NOMO-1 treated with dmso at 0.1 percent for 144 hours (cell line): Measurements from ENCODE around the gene SUDS3.
A peak's percentile ranks its signal among the peaks of the same experiment; 100 is the strongest.
"Not testable (repeated sequence)": the region's sequence is repeated elsewhere in the genome, so short reads cannot be mapped to it uniquely, and the experiment has no call there.

Experiments used
- DNase-seq: peaks from one replicate; lab custom pipeline; 2025; ENCODE audit not compliant: unreplicated experiment; lab: John Stamatoyannopoulos, UW

SUDS3 gene

DNA sequence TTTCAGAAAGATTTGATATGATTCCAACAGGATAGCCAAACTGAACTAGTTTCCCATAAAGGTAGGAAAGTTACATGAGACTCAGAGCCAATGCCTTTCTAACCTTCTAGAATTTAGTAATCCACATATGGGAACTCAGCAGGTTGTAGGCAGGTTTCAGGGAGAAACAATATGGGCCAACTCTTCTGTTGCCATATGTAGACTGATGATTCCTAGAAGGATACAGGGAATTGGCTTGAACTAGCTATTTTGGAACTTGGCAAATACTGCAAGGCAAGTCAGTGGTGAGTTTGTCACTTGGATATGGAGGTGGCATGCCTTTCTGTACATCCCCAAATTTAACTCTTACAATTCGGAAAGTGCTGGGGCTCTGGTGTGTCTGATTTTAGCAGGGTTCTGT lies 15.5 kb downstream of the SUDS3 start:
- DNase-seq, result no peak

- no peak for DNase-seq
These were observed 21.5 kb downstream of the SUDS3 start for GRCh38 chr12:118397708-118398440.

- no peak for DNase-seq
These were observed 22.2 kb downstream of the SUDS3 start for GRCh38 chr12:118398524-118398923.

DNA sequence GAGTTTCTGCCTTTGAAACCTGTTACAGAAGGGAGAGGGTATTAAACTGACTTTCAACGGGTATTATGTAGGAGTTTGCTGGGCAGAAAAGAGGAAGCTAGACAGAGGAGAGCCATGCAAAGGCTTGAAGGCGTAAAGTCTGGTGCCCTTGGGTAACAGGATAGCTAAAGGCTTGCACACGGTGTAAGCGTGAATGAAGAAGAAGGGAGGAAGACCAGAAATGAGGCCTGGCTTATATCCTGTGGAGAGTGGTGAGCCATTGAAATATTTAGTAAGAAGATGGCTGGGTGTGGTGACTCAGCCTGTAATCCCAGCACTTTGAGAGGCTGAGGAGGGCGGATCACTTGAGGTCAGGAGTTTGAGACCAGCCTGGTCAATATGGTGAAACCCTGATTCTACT lies 22.6 kb downstream of the SUDS3 start:
- DNase-seq, result peak; percentile 27

DNA sequence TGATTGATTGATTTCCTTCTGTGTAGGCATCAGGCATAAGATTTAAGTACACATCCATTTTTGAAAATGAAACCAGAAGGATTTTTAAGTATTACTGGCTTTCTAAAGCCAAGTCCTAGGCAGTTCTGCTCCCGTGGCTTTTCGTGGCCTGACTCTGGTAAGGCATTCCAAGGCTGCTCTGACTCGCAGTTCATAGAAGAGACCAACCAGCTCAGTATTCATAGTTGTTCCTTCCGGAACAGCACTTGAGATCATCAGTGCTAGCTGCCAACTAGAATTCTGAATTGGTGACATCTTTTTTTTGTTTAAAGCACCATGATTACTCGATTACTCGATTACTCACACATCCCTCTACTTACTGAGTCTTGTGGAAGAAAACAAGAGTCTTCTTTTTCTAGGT lies 25.9 kb downstream of the SUDS3 start:
- DNase-seq, result no peak

- DNase-seq, result no peak
These were observed 28.6 kb downstream of the SUDS3 start for GRCh38 chr12:118404876-118405521.

- DNase-seq, result not testable (repeated sequence)
These were observed 31.9 kb downstream of the SUDS3 start for GRCh38 chr12:118408241-118408640.

DNA sequence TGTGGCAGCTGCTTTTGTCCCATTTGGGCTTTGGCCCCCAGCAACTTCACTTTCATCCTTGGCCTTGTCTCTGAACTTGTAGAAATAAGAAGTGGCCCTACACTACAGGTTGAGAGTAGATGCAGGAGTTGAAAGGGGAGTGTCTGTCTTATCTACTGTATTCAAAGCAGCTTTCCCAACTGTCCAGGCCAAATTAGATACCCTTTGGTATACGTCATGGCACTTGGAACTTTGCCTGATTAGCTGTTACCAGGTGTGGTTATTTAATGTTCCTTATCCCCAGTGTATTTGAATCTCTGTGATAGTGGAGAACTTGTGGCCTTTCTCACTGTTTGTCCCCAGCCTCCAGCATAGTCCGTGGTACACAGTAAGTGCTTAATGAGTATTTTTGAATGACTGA lies 33.5 kb downstream of the SUDS3 start:
- DNase-seq, result no peak

DNA sequence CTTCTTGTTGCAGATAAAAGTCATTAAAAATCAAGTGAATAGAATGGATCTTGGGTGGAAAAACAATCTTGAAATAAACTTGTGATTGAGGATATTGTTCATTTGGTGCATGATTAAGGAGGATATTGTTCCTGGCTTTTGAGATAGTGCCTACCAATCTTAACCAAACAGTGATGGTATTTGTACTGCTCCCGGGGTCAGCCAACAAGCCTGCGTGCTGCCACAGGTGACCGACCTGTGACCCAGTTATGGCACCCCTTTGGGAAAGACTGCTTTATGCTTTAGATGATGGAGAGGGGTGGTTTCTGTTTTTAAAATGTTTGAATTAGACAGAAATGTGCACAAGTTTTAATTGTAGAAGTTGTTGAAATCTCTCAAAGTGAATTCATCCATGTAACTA lies 41.6 kb downstream of the SUDS3 start:
- DNase-seq, result no peak

DNA sequence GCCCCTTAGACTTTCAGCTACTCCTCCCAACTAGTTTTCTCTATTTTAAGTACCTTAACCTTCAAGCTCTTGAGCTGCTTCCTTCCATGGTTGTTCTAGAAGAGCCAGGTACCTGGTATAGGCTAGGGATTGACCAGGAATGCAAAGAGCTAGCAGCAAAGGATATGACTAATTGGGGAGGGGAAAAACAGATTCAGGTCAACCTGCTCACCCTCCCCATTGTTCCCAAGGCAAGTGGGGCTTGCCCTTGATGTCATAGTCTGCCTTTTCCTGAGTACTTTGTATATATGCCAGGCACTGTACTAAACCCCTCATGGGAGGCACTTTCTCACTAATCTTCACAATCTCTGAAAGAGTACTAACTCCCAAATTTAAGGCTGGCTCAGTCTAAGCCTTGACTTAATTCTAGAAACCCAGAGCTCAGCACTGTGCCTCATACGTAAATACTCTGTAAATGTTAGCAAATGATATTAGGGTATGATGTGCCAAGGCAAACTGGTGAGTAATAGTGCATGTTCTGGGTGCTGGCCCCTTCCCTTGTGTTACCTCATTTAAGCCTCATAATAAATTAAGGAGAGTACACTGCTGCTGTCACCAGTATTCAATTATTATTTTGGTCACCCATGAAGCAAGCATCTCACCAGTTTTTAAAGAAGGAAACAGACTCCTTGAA lies 42.2 kb downstream of the SUDS3 start:
- no peak for DNase-seq

- DNase-seq, result no peak
These were observed 44.3 kb downstream of the SUDS3 start for GRCh38 chr12:118420673-118421072.

GRCh38 chr12:118424884-118425283 lies 48.5 kb downstream of the SUDS3 start:
- no peak for DNase-seq

GRCh38 chr12:118425364-118425763 lies 49.0 kb downstream of the SUDS3 start:
- no peak for DNase-seq

DNA sequence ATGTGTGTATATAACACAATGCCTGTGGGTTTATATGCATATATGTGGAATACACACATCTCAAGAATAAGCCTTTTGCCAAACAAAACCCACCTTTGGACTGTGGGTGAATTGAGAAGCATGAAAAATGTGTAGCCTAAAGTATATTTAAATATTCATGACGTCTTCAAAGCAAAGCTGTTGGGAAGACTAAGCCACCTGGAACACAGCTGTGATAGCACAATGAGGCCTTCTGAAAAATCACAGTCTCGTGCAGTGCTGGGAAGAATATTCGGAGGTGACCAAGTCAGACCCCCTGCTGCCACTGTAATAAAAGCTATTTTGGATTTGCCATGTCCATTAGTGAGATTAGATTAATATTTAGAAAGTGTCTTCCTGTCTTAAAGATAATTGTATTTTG lies 51.5 kb downstream of the SUDS3 start:
- DNase-seq, result no peak

- DNase-seq, result no peak
These were observed 52.3 kb downstream of the SUDS3 start for GRCh38 chr12:118428643-118429042.

DNA sequence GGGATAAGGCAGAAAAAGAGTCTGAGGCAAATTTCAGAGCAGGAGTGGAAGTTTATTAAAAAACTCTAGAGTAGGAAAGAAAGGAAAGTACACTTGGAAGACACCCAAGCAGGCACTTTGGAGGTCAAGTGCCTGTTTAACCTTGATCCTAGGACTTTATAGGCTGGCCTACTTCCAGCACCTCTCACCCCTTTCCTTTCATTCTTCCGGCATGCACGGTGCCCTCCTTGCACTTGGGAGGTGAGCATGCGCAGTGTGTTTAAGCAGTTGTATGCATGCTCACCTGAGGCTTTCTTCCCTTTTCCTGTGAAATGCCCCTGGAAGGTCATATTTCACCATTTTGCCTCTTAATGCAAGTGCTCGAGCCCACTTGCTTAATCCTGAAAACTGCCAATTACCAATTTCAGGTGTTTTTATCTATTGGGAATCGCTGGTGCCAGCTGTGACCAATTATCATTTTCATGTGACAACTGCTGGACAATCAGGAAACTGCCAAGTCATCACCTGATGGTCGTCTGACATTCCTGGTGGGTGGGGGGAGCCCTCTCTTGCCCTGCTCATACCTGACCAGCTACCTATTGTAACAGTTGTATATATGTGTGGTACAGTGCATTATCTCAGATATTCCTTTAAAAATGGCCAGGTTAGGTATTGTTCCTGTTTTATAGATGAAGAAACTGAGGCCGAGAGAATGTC lies 53.5 kb downstream of the SUDS3 start:
- DNase-seq, result no peak

- no peak for DNase-seq
These were observed 54.2 kb downstream of the SUDS3 start for GRCh38 chr12:118430516-118430915.

DNA sequence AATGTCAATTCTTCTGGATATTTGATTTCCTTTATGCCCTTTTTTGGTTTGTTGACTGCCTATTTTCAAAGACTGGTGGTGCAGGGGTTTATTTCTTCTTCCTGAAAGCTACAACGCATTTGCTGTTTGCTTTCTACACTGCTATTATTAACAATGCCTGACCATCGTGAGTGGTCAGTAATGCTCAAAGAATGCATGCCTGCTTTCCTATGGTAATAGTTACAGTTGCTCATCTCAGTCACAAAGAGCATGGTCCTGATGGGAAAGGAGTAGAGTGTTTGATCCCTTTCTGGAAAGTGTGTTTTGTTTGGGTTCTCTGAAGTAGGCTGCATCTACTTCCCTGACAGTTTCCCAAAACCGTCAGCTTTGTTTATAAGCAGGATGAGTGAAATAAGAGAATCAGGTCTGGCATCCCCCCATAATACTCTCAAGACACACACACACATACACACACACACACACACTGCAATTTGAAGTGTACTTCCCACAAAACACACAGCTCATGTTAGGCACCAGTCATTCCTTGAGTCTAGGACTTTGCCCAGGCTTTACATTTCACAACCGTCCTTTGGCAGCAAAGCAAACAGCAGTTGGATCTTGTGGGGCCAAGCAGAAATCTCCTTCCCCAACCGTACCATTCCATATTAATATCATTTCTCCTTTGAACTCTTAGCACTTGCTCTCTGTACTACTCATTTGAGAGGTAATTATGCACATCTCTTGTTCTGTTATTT lies 56.6 kb downstream of the SUDS3 start:
- no peak for DNase-seq

DNA sequence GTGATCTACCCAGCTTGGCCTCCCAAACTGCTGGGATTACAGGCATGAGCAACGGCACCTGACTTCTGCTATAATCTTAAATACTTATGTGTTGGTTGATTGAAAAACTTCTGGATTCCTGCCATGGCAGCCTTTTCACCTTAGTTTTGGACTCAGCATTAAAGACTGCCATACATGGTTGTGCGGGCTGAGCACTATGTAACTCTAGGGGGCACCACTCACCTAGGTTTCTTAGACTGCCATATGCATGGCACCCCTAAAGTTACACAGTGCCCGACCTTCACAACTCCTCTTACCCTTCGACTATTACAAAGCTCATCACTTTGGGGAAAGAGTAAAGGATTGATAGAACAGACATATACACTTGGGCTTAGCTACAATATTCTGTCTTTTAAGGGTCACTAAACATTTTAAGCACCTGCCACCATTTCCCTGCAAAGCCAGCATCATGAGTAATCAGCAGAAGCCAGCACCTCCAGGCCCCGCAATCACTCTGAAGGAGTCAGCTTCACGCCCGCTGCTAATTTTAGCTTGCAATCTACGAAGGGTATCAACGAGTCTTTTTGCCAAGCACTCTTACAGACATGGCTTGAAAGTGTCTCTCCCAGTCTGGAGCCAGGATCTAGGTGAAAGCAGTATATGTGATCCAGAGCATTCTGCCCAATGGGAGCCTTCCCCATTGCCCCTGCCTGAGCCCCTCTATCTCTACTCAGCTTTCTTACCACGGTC lies 59.8 kb downstream of the SUDS3 start:
- DNase-seq, result no peak

DNA sequence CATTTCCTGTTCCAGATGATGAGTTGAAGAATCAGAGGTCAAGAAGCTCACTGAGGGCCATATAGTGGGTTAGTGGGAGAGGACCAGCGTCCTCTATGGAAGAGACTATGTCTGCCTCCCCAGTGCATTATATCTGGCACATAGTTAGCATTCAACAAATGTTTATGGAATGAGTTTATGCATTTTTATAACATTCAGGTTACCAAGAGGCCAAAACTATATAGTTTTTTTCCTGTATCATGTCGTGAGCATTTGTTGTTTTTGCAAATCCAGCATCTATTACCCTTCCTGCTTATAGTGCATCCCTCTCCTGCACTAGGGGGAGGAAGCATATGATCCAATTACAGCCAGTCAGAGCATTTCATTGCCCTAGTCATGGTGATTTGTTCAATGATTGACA lies 60.6 kb downstream of the SUDS3 start:
- no peak for DNase-seq
